Thymus (tissue), 11 donors: Measurements from ENCODE around the gene TTC33. TPM values are rescaled to one million over a fixed set of nuclear protein-coding genes. Genes with fewer than 3 reads are reported as not detected.
A peak's percentile ranks its signal among the peaks of the same experiment; 100 is the strongest.

Experiments
- DNase-seq, 9 donors: peaks; one replicate each; pipeline ENCODE4 v3.0.0-alpha.2; 2013; ENCODE audit warnings: low spot score in 9 of 9, low read depth in 6 of 9, missing footprints in 1 of 9
- H3K27ac ChIP-seq, 2 donors: one replicate each; pipeline ENCODE4 v1.5.1; 2013; ENCODE audit warnings: control low read depth in 1 of 2, low read depth in 1 of 2, low read length in 1 of 2, mild to moderate bottlenecking in 1 of 2, moderate library complexity in 1 of 2
- H3K27me3 ChIP-seq, 2 donors: one replicate each; pipeline ENCODE4 v1.5.1; 2013; ENCODE audit warnings: low read length in 1 of 2; ENCODE audit not compliant: control insufficient read depth in 2 of 2, insufficient read depth in 1 of 2
- H3K36me3 ChIP-seq, 2 donors: one replicate each; pipeline ENCODE4 v1.5.1; 2013; ENCODE audit warnings: low read length in 1 of 2, mild to moderate bottlenecking in 1 of 2, moderate library complexity in 1 of 2; ENCODE audit not compliant: control insufficient read depth in 2 of 2, insufficient read depth in 2 of 2
- H3K4me1 ChIP-seq, 2 donors: one replicate each; pipeline ENCODE4 v1.5.1; 2013; ENCODE audit warnings: low read length in 2 of 2; ENCODE audit not compliant: control insufficient read depth in 2 of 2, insufficient read depth in 2 of 2
- H3K4me3 ChIP-seq, 2 donors: one replicate each; pipeline ENCODE4 v1.5.1; 2013; ENCODE audit warnings: low read length in 2 of 2, control low read depth in 1 of 2, mild to moderate bottlenecking in 1 of 2
- H3K9me3 ChIP-seq, 2 donors: one replicate each; pipeline ENCODE4 v1.5.1; 2013; ENCODE audit warnings: low read length in 1 of 2, mild to moderate bottlenecking in 1 of 2; ENCODE audit not compliant: control insufficient read depth in 2 of 2, insufficient read depth in 1 of 2
- WGBS: extraction: QIAGEN DNeasy Blood & Tissue Kit; methylation state at CpG from one replicate; pipeline ENCODE4 v1.1.7; 2013; 5-methylcytosine and 5-hydroxymethylcytosine counted together
- polyA plus RNA-seq: library from polyadenylated mRNA; stranded (reverse); fragments of 200-250 nt; gene quantifications from one replicate; pipeline ENCODE4 v1.2.3, GENCODE V29; 2013
- total RNA-seq: library from RNA; stranded (reverse); fragments of 120-200 nt; gene quantifications from one replicate; pipeline ENCODE4 v1.2.4, GENCODE V29; 2013
- donor health status: healthy.

The TTC33 gene
- total and polyA plus RNA-seq, 2 donors, result 13.4 to 34.5 TPM

DNA sequence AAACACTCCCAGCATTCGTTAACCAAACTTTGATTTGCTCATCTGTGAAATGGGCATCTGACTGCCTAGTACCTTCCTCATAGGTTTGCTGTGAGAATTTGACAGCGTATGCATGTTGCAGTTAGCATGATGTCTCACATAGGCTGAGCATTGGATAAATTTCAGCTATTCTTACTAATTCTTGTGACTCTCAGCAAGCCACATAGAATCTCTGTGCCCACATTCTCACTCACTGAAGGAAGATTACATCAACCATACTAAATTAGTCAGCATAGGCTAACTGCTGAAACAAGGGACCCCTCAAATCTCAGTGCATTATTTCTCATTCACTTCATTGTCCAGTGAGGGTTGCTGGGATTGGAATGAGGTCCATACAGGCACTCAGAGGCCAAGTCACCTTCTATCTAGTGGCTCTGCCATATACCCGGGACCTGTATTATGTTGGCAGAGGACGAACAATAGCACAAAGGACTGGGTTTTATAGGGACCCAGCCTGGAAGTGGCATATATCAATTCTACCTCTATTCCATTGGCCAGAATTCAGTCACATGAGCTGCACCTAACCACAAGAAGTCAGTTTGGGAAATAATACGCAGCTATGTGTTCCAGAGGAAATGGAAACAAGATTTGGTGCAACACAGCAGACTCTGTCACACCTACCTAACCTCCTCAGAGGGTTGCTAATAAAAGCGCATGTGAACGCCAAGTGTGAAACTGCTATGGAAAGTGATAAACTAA is 80.2 kb downstream of the TTC33 start:
- H3K4me1 ChIP-seq, result peaks cover 21 to 58% of the 10 kb centered on the region in 2 donors
- peaks cover 0 to 4% of the 10 kb centered on the region in 2 donors for H3K27me3 ChIP-seq
- H3K36me3 ChIP-seq, result no peaks in the 10 kb centered on the region
- no peaks in the 10 kb centered on the region for H3K9me3 ChIP-seq
- H3K27ac ChIP-seq, result peak overlapping the region; percentile 64 to 65
- whole genome bisulfite sequencing, result 61% methylated on average over 7 of the region's 7 CpGs
- DNase-seq, result peak in 1 of 9 donors; percentile 66
- no peak overlapping the region for H3K4me3 ChIP-seq

DNA sequence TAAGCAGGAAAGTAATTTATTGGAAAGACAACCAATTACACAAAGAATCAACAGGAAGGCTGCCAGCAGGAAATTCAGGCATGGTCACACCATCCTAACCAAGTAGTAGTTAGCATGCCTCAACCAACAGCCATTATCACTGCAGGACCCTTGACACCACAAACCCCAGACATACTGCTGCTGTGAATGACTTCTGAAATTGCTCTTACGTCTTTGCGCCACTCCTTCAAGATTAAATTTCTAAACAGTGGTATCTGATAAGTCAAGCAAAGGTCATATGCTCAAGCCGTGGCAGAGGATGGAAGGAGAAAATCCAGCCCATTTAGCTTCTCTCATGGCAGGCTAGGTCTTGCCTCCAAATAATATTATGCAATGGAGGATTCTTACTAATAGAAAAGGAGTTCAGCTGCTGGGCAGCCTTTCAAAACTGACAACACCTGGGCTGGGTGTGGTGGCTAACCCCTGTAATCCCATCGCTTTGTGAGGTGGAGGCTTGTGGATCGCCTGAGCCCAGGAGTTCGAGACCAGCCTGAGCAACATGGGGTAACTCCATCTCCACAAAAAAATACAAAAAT is 81.0 kb downstream of the TTC33 start:
- Histone ChIP-seq H3K36me3 (no peaks in the 10 kb centered on the region), H3K4me3 (no peak overlapping the region), H3K27ac (peak overlapping the region in 1 of 2 donors; percentile 36), H3K27me3 (no peaks in the 10 kb centered on the region), H3K4me1 (peaks cover 21 to 61% of the 10 kb centered on the region in 2 donors), H3K9me3 (no peaks in the 10 kb centered on the region)
- DNase-seq, result no peak
- WGBS, result 95% methylated on average over 6 of the region's 6 CpGs

DNA sequence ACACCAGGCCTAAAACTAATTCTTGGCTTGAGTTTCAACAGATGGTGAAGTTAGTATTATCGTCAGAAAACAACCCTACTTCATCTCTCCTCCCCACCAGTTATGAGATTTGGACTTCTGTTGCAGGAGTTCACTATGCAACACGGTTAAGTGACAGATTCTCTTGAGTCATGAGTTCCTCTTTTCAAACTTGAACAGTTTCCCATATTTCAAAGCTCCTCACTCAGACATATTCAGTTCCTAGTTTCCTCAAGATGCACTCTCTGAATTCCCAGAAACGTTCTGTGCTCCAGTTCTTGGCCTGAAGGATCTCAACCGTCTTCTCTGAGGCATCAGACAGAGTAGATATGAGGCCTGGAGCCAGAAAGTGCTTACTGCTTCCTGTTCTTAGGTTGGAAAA is 83.3 kb downstream of the TTC33 start:
- no peaks in the 10 kb centered on the region for H3K27me3 ChIP-seq
- 12% methylated on average over 4 of the region's 4 CpGs for WGBS
- DNase-seq, result no peak
- H3K4me3 ChIP-seq, result no peak overlapping the region
- H3K4me1 ChIP-seq, result peaks cover 25 to 60% of the 10 kb centered on the region in 2 donors
- H3K36me3 ChIP-seq, result no peaks in the 10 kb centered on the region
- no peaks in the 10 kb centered on the region for H3K9me3 ChIP-seq
- peak overlapping the region; percentile 61 to 79 for H3K27ac ChIP-seq

DNA sequence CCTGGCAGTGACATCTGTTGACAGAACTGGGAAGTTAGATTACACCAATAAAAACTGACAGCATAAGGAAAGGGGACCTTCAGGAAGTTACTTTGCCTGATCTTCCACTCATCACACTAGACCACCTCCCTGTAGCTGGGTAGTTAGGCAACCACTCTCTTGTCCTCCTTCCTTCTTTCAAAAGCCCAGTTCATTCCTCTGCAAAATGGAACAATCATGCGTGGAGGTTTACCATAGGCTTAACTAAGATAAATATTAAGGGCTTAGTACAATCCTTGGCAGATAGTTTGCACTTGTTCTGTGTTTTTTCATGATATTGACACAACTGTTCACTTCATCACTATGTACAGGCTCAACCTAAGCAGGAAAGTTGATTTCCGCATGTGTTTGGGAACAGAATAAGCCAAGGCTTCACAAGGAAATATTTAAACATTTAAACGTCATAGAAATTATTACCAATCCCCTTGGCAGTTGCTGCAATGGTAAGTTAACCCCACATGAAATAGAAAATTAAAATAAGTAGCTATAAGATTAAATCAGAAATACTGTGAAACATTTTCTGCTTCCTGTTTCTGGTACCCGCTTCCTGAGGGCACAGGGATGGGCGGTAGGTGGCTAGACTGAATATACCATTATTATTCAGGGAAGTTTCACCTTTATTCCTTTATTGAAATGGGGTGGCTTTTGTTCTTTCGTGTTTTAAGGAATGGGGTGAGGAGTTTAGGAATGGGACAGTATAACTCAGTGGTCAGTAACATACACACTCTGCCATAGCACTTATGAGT is 86.0 kb downstream of the TTC33 start:
- no peaks in the 10 kb centered on the region for H3K36me3 ChIP-seq
- H3K27me3 ChIP-seq, result no peaks in the 10 kb centered on the region
- no peak overlapping the region for H3K4me3 ChIP-seq
- no peaks in the 10 kb centered on the region for H3K9me3 ChIP-seq
- peaks cover 11 to 39% of the 10 kb centered on the region in 2 donors for H3K4me1 ChIP-seq
- DNase-seq, result no peak
- WGBS, result 54% methylated on average over 6 of the region's 6 CpGs
- no peak overlapping the region for H3K27ac ChIP-seq

DNA sequence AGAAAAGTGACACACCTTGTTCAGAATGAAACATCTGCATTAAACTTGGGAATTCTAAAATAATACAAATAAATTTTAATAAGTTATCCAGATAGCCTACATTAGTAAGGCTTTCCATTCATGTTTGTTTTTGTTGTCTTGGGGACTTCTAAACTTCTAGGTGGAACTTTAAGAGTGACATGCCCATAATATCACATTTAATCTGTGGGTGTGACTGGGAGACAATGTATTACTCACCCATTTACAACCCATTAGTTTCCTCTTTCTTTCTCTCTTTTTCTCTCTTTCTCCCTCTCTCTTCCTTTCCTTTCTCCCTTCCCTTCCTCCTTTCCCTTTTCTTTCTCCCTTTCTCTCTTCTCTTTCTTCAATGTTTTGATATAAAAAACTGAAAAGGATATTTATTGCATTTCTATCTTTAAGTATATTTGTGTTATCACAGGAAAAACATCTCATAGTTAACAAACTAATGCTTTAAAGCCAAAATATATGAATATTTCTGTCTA is 88.5 kb downstream of the TTC33 start:
- H3K27ac ChIP-seq, result no peak overlapping the region
- no peak overlapping the region for H3K4me3 ChIP-seq
- H3K36me3 ChIP-seq, result no peaks in the 10 kb centered on the region
- H3K9me3 ChIP-seq, result no peaks in the 10 kb centered on the region
- peaks cover 4 to 22% of the 10 kb centered on the region in 2 donors for H3K4me1 ChIP-seq
- DNase-seq, result no peak
- no peaks in the 10 kb centered on the region for H3K27me3 ChIP-seq

DNA sequence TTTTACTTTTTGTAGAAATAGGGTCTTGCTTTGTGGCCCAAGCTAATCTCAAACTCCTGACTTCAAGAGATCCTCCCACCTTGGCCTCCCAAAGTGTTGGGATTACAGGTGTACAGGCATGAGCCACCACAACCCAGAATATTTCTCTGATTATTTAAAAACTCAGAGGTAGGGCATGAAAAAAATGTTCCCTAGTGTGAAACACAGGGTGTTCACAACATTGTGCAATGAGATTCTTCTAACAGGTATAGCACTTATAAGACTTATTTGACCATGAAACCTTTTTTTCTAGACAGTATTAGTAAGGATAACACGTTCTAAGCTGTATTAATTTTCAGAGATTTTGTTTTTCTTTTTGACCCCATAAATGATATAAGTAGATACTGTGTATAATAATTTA is 89.1 kb downstream of the TTC33 start:
- no peak overlapping the region for H3K4me3 ChIP-seq
- H3K36me3 ChIP-seq, result no peaks in the 10 kb centered on the region
- H3K9me3 ChIP-seq, result no peaks in the 10 kb centered on the region
- H3K27me3 ChIP-seq, result no peaks in the 10 kb centered on the region
- DNase-seq, result no peak
- WGBS, result 92% methylated on average over 1 of the region's 1 CpG
- H3K4me1 ChIP-seq, result peaks cover 4 to 17% of the 10 kb centered on the region in 2 donors
- no peak overlapping the region for H3K27ac ChIP-seq

DNA sequence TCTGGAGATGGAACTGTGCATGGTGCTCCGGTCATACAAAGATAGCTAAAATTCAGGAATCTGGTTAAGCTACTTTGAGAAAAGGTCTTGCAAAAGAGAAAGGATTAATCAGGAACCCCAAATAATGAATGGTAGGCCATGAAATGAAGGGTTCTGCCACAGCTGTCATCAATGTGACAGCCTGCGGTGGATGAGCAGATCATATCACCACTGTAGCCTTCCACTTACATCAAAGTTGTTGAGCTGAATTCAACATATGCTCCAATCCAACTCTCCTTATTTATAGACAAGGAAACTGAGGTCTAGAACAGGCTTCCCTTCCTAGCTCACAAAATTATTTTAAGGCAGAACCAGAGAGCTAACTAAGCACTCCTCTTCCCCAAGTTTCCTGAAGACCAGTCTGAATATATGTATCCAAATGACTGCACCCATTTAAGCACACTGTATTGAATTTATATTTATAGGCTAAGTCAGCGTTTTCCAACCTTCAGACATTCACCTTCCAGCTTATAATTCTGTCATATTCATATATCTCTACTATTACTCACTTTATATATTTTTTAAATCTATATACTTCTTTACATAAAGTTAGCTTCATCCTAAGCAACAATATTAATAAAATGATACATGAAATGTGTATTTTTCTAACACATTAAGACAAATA is 90.0 kb downstream of the TTC33 start:
- no peaks in the 10 kb centered on the region for H3K9me3 ChIP-seq
- 76% methylated on average over 3 of the region's 3 CpGs for WGBS
- H3K27ac ChIP-seq, result no peak overlapping the region
- H3K4me3 ChIP-seq, result no peak overlapping the region
- peaks cover 4 to 17% of the 10 kb centered on the region in 2 donors for H3K4me1 ChIP-seq
- no peaks in the 10 kb centered on the region for H3K27me3 ChIP-seq
- peak in 1 of 9 donors; percentile 56 for DNase-seq
- no peaks in the 10 kb centered on the region for H3K36me3 ChIP-seq

DNA sequence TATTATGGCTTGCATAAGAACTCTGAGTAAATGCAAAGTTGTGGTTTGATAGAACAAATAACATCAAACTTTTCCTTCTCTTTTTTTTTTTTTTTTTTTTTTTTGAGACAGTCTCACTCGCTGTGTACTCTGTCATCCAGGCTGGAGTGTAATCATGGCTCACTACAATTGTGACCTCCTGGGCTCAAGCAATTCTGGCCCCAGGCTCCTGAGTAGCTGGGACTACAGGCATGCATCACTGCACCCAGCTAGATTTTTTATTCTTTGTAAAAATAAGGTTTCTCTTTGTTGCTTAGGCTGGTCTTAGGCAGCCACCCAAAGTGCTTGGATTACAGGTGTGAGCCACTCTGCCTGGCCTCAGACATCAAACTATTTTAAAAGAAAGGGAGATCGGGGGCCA is 95.0 kb downstream of the TTC33 start:
- Histone ChIP-seq H3K27ac (no peak overlapping the region), H3K36me3 (no peaks in the 10 kb centered on the region), H3K4me3 (no peak overlapping the region), H3K27me3 (no peaks in the 10 kb centered on the region), H3K9me3 (no peaks in the 10 kb centered on the region), H3K4me1 (peaks cover 0 to 4% of the 10 kb centered on the region in 2 donors)
- WGBS, result 89% methylated on average over 2 of the region's 2 CpGs
- DNase-seq, result no peak
